Mesenchymal stem cell (in vitro differentiated cells and primary cell): ENCODE data around the gene CAPZA2.
"Not testable (repeated sequence)": the region's sequence is repeated elsewhere in the genome, so short reads cannot be mapped to it uniquely, and the experiment has no call there.

Source experiments
- DNase-seq: peaks from one replicate; pipeline ENCODE4 v3.0.0-alpha.2; 2013
- H2AFZ ChIP-seq: one replicate; pipeline ENCODE4 v1.6.1; 2013; ENCODE audit warnings: low read depth, mild to moderate bottlenecking, control low read depth, inconsistent platforms, low read length, moderate library complexity
- H2AK5ac ChIP-seq: 2 replicates; pipeline ENCODE4 v1.6.1; 2013; ENCODE audit warnings: low read length, moderate library complexity, mild to moderate bottlenecking, inconsistent platforms; ENCODE audit not compliant: severe bottlenecking
- H2BK120ac ChIP-seq: one replicate; pipeline ENCODE4 v1.6.1; 2013; ENCODE audit warnings: low read depth, mild to moderate bottlenecking, inconsistent platforms, low read length, moderate library complexity
- H2BK12ac ChIP-seq, 2 experiments: one replicate each; pipeline ENCODE4 v1.6.1; 2013; ENCODE audit warnings: inconsistent platforms in 2 of 2, low read length in 2 of 2, mild to moderate bottlenecking in 2 of 2, moderate library complexity in 2 of 2, control low read depth in 1 of 2
- H2BK15ac ChIP-seq: one replicate; pipeline ENCODE4 v1.6.1; 2013; ENCODE audit warnings: mild to moderate bottlenecking, low read depth, inconsistent platforms; ENCODE audit not compliant: poor library complexity, severe bottlenecking
- H2BK5ac ChIP-seq: 2 replicates; pipeline ENCODE4 v1.6.1; 2013; ENCODE audit warnings: low read depth, mild to moderate bottlenecking, low read length, control low read depth, inconsistent platforms; ENCODE audit not compliant: poor library complexity, severe bottlenecking
- H3K14ac ChIP-seq, 2 experiments: one replicate each; pipeline ENCODE4 v1.6.1; 2013; ENCODE audit warnings: inconsistent platforms in 2 of 2, low read length in 2 of 2, control low read depth in 1 of 2, mild to moderate bottlenecking in 1 of 2, moderate library complexity in 1 of 2
- H3K18ac ChIP-seq, 2 experiments: one replicate each; pipeline ENCODE4 v1.6.1; 2013; ENCODE audit warnings: inconsistent platforms in 2 of 2, low read length in 2 of 2, control low read depth in 1 of 2, low read depth in 1 of 2, mild to moderate bottlenecking in 1 of 2
- H3K23ac ChIP-seq, 2 experiments: one replicate each; pipeline ENCODE4 v1.6.1; 2013; ENCODE audit warnings: inconsistent platforms in 2 of 2, low read length in 2 of 2, mild to moderate bottlenecking in 2 of 2, moderate library complexity in 2 of 2, control low read depth in 1 of 2
- H3K27ac ChIP-seq: 2 replicates; pipeline ENCODE4 v1.5.1; 2013; ENCODE audit warnings: mild to moderate bottlenecking, moderate library complexity, low read length, control low read depth, inconsistent platforms; ENCODE audit not compliant: poor library complexity, severe bottlenecking
- H3K27me3 ChIP-seq, 2 experiments: 2 replicates each; pipeline versions ENCODE4 v1.6.1 to v1.7.0; 2013; ENCODE audit warnings: low read length in 2 of 2, mild to moderate bottlenecking in 2 of 2, moderate library complexity in 2 of 2, control low read depth in 1 of 2, inconsistent platforms in 1 of 2; ENCODE audit not compliant: control insufficient read depth in 1 of 2, insufficient read depth in 1 of 2
- H3K36me3 ChIP-seq, 2 experiments: 2 replicates each; pipeline versions ENCODE4 v1.6.1 to v1.7.0; 2013; ENCODE audit warnings: low read length in 2 of 2, control low read depth in 1 of 2, inconsistent platforms in 1 of 2, low read depth in 1 of 2, mild to moderate bottlenecking in 1 of 2; ENCODE audit not compliant: insufficient read depth in 2 of 2, control insufficient read depth in 1 of 2
- H3K4ac ChIP-seq, 2 experiments: one replicate each; pipeline ENCODE4 v1.6.1; 2013; ENCODE audit warnings: inconsistent platforms in 2 of 2, low read length in 2 of 2, mild to moderate bottlenecking in 2 of 2, moderate library complexity in 2 of 2, control low read depth in 1 of 2, low read depth in 1 of 2
- H3K4me1 ChIP-seq: 2 replicates; pipeline ENCODE4 v1.6.1; 2013; ENCODE audit warnings: low read depth, low read length, control low read depth; ENCODE audit not compliant: control insufficient read depth, insufficient read depth
- H3K4me2 ChIP-seq: 2 replicates; pipeline ENCODE4 v1.6.1; 2013; ENCODE audit warnings: low read length, mild to moderate bottlenecking, inconsistent platforms; ENCODE audit not compliant: poor library complexity, severe bottlenecking
- H3K4me3 ChIP-seq, 2 experiments: 2 replicates each; pipeline versions ENCODE4 v1.5.1 to v1.7.0; 2013; ENCODE audit warnings: low read length in 2 of 2, mild to moderate bottlenecking in 2 of 2, control low read depth in 1 of 2, low read depth in 1 of 2; ENCODE audit not compliant: insufficient read depth in 1 of 2
- H3K79me1 ChIP-seq: replicated peaks from 2 replicates; pipeline ENCODE4 v1.6.1; 2013; ENCODE audit warnings: mild to moderate bottlenecking, control low read depth, low read length, inconsistent platforms; ENCODE audit not compliant: poor library complexity, severe bottlenecking
- H3K9ac ChIP-seq: 2 replicates; pipeline ENCODE4 v1.7.0; 2013; ENCODE audit warnings: mild to moderate bottlenecking, low read length, moderate library complexity
- H3K9me3 ChIP-seq: 2 replicates; pipeline ENCODE4 v1.7.0; 2013; ENCODE audit warnings: mild to moderate bottlenecking, low read length; ENCODE audit not compliant: control insufficient read depth
- H4K8ac ChIP-seq: one replicate; pipeline ENCODE4 v1.6.1; 2013; ENCODE audit warnings: inconsistent platforms, mild to moderate bottlenecking, low read length, moderate library complexity
- H4K91ac ChIP-seq: one replicate; pipeline ENCODE4 v1.6.1; 2013; ENCODE audit warnings: mild to moderate bottlenecking, low read length, inconsistent platforms
- WGBS: methylation state at CpG from one replicate; pipeline ENCODE4 v1.1.7; 2013; ENCODE audit warnings: mixed read lengths; 5-methylcytosine and 5-hydroxymethylcytosine counted together

Gene CAPZA2

DNA sequence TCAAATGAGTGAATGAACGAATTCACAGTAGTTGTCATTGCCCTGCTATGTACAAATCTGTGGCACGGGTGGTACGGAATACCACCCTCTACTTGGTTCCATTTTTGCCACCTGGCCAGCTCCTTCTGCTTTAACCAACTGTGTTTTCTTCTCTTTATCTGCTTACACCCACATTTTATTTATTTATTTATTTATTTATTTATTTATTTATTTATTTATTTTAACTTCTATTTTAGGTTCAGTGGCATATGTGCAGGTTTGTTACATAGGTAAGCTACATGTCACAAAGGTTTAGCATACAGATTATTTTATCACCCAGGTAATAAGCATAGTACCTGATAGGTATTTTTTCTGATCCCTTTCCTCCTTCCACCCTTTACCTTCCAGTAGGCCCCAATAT is 42.2 kb upstream of the CAPZA2 start:
- no peak overlapping the region for H3K23ac ChIP-seq
- H3K4me2 ChIP-seq = no peak overlapping the region
- H2AFZ ChIP-seq = no peak overlapping the region
- H3K14ac ChIP-seq = no peak overlapping the region
- H3K27me3 ChIP-seq = no peaks in the 10 kb centered on the region
- H3K18ac ChIP-seq = no peak overlapping the region
- H3K79me1 ChIP-seq = no peaks in the 10 kb centered on the region
- no peak overlapping the region for H2BK15ac ChIP-seq
- no peak overlapping the region for H2BK120ac ChIP-seq
- no peak overlapping the region for H2BK5ac ChIP-seq
- no peak overlapping the region for H2AK5ac ChIP-seq
- no peak overlapping the region for H3K27ac ChIP-seq
- H3K9ac ChIP-seq = no peak overlapping the region
- no peak overlapping the region for H4K91ac ChIP-seq
- no peaks in the 10 kb centered on the region for H3K4me1 ChIP-seq
- H4K8ac ChIP-seq = no peak overlapping the region
- DNase-seq = no peak
- WGBS = 96% methylated on average over 3 of the region's 3 CpGs
- no peak overlapping the region for H3K4ac ChIP-seq
- H3K36me3 ChIP-seq = no peaks in the 10 kb centered on the region
- peaks cover 4% of the 10 kb centered on the region for H3K9me3 ChIP-seq
- no peak overlapping the region for H2BK12ac ChIP-seq
- no peak overlapping the region for H3K4me3 ChIP-seq

DNA sequence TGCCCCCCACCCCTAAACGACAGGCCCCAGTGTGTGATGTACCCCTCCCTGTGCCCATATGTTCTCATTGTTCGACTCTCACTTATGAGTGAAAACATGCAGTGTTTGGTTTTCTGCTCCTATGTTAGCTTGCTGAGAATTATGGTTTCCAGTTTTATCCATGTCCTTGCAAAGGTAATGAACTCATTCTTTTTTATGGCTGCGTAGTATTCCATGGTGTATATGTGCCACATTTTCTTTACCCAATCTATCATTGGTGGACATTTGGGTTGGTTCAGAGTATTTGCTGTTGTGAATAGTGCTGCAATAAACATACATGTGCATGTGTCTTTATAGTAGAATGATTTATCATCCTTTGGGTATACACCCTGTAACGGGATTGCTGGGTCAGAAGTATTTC is 40.7 kb upstream of the CAPZA2 start:
- H2AK5ac ChIP-seq, H3K4me2 ChIP-seq, H3K27ac ChIP-seq, H3K27me3 ChIP-seq, H4K91ac ChIP-seq, H2BK120ac ChIP-seq, H2BK5ac ChIP-seq, H3K23ac ChIP-seq, H3K9me3 ChIP-seq, H3K9ac ChIP-seq, H3K18ac ChIP-seq, H3K36me3 ChIP-seq, H3K4me1 ChIP-seq, H2AFZ ChIP-seq, H3K4me3 ChIP-seq, H2BK12ac ChIP-seq, H2BK15ac ChIP-seq, H4K8ac ChIP-seq, H3K4ac ChIP-seq, H3K14ac ChIP-seq, H3K79me1 ChIP-seq, DNase-seq: not testable (repeated sequence)
- WGBS = 95% methylated on average over 4 of the region's 4 CpGs

DNA sequence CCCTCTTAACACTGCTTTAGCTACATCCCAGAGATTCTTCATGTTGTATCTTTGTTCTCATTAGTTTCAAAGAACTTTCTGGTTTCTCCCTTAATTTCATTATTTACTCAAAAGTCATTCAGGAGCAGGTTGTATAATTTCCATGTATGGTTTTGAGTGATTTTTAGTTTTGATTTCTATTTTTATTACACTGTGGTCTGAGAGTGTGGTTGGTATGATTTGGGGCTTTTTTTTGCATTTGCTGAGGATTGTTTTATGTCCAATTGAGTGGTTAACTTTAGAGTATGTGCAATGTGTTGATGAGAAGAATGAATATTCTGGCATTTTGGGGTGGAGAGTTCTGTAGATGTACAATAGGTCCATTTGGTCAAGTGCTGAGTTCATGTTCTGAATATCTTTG is 37.9 kb upstream of the CAPZA2 start:
- Histone ChIP-seq H3K4ac (no peak overlapping the region), H2BK15ac (no peak overlapping the region), H3K9me3 (peaks cover 4% of the 10 kb centered on the region), H3K4me1 (no peaks in the 10 kb centered on the region), H3K23ac (no peak overlapping the region), H3K9ac (no peak overlapping the region), H2BK12ac (no peak overlapping the region), H2AK5ac (no peak overlapping the region), H3K36me3 (no peaks in the 10 kb centered on the region), H4K8ac (no peak overlapping the region), H3K27me3 (no peaks in the 10 kb centered on the region), H2BK120ac (no peak overlapping the region), H3K4me2 (no peak overlapping the region), H3K79me1 (no peaks in the 10 kb centered on the region), H2BK5ac (no peak overlapping the region), H2AFZ (no peak overlapping the region), H3K18ac (no peak overlapping the region), H4K91ac (no peak overlapping the region), H3K14ac (no peak overlapping the region), H3K27ac (no peak overlapping the region), H3K4me3 (no peak overlapping the region)
- DNase-seq = no peak

DNA sequence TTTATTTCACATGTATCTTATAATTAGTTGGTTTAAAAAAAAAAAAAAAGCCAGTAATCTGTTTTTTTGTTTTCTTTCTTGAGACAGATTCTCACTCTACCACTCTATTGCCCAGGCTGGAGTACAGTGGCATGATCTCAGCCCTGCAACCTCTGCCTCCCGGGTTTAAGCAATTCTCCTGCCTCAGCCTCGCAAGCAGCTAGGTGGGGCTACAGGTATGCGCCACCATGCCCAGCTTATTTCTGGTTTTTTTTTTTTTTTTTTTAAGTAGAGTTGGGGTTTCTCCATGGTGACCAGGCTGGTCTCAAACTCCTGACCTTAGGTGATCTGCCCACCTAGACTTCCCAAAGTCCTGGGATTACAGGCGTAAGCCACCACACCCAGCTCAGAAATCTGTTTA is 34.1 kb upstream of the CAPZA2 start:
- Histone ChIP-seq H3K27ac (no peak overlapping the region), H3K9ac (no peak overlapping the region), H4K91ac (no peak overlapping the region), H3K18ac (no peak overlapping the region), H3K4me2 (no peak overlapping the region), H3K36me3 (no peaks in the 10 kb centered on the region), H2BK120ac (no peak overlapping the region), H3K23ac (no peak overlapping the region), H3K9me3 (peaks cover 4% of the 10 kb centered on the region), H3K4me3 (no peak overlapping the region), H3K4me1 (no peaks in the 10 kb centered on the region), H2BK15ac (no peak overlapping the region), H3K79me1 (no peaks in the 10 kb centered on the region), H2AK5ac (no peak overlapping the region), H2BK5ac (no peak overlapping the region), H2AFZ (no peak overlapping the region), H3K4ac (no peak overlapping the region), H4K8ac (no peak overlapping the region), H3K14ac (no peak overlapping the region), H2BK12ac (no peak overlapping the region), H3K27me3 (no peaks in the 10 kb centered on the region)
- WGBS = 100% methylated on average over 3 of the region's 4 CpGs
- no peak for DNase-seq
